Spleen (tissue), 7 donors: ENCODE results near the gene TCEAL3.
A peak's percentile ranks its signal among the peaks of the same experiment; 100 is the strongest.

Experiments
- CTCF ChIP-seq, 11 experiments: fragments of 200-600 bp in 7 of 11; fragments of 450-650 bp in 4 of 11; sonication (generic) in 4 of 11; IDR thresholded peaks in 8 of 11; conservative IDR thresholded peaks in 3 of 11; 1 replicate in 7 of 11; 2 replicates in 4 of 11; pipeline versions ENCODE4 v1.4.0 to v1.8.0; 2016 to 2021; ENCODE audit warnings: antibody characterized with exemption in 11 of 11, inconsistent platforms in 4 of 11, mild to moderate bottlenecking in 1 of 11
- POLR2A ChIP-seq, 3 donors: fragments of 450-650 bp; IDR thresholded peaks; one replicate each; pipeline ENCODE4 v1.5.1; 2017; ENCODE audit warnings: antibody characterized with exemption in 3 of 3, mild to moderate bottlenecking in 1 of 3
- POLR2AphosphoS5 ChIP-seq, 3 donors: sonication (generic); formaldehyde crosslinking; IDR thresholded peaks; one replicate each; pipeline ENCODE4 v1.5.1; 2017; ENCODE audit warnings: antibody characterized with exemption in 3 of 3
- donor health status: DM: no; HTN: no; CAD: no; lungs with moderate emphysema.
- donor health status: DM: no; HTN: no; CAD: no.
- donor health status: DM: no; HTN: no; CAD: no.

GRCh38 chrX:103629318-103630170 lies 21.8 kb downstream of the TCEAL3 start:
- TF ChIP-seq CTCF (IDR thresholded peaks at IDR 0.05 in 8 of 11, conservative IDR thresholded peaks at IDR 0.05 in 3 of 11): peak in 3 of 11 experiments; percentile 13 to 27 (median 19)
- no peak for TF ChIP-seq POLR2A (IDR thresholded peaks at IDR 0.05)
- peak in 2 of 3 donors; percentile 68 to 81 for TF ChIP-seq POLR2AphosphoS5 (IDR thresholded peaks at IDR 0.05)
